ENCODE data around the gene CALML4.

- TF ChIP-seq CTCF (optimal IDR thresholded peaks at IDR 0.05 in 1 of 3, IDR thresholded peaks at IDR 0.05 in 1 of 3, conservative IDR thresholded peaks at IDR 0.05 in 1 of 3; ENCODE audit: extremely low read depth in 1 of 3, insufficient read depth in 2 of 3, low read length in 3 of 3) (no peak), EZH2 (IDR thresholded peaks at IDR 0.05; ENCODE audit: low read length) (no peak)
These were observed 32.0 kb downstream of the CALML4 start for GRCh38 chr15:68173119-68173518.

All from keratinocyte (primary cell).